Measurements from ENCODE around the gene MEF2D.

Gene MEF2D

GRCh38 chr1:156439777-156440183 is 60.8 kb downstream of the MEF2D start:
- no peak for DNase-seq

DNA sequence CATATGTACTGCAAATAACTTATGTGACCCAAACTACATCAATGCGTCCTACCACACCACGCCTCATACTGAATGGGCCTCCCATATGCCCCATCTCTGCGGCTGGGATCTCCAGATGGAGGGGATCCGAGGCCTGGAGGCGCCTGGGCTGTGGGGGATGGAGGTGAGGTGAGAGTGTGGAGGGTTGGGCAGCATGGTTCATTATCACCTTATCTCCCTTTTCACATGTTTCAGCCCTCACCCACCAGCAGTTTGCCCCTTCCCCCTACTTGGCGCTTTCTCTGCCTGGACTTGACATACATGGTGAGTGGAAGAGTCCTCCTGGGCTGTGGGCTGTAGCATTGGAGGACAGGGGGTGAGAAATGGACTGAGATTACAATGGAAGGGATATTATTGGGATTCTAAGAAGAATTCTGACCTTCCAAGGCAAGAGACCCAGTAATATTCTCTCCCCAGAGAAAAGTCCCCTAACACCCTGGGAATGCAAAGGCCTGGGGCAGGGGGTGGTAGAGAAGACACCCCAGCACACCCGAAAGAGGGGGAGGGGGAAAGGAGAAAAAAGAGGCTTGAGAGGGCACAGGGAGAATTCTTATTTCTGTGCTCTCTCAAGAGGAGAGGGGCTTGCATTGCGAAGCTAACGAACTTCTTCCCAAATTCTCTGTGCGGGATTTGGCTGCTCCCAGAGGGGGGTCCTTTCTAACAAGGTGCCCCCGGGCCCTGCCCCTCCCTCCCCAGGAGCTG is 61.4 kb downstream of the MEF2D start:
- no peak for DNase-seq

DNA sequence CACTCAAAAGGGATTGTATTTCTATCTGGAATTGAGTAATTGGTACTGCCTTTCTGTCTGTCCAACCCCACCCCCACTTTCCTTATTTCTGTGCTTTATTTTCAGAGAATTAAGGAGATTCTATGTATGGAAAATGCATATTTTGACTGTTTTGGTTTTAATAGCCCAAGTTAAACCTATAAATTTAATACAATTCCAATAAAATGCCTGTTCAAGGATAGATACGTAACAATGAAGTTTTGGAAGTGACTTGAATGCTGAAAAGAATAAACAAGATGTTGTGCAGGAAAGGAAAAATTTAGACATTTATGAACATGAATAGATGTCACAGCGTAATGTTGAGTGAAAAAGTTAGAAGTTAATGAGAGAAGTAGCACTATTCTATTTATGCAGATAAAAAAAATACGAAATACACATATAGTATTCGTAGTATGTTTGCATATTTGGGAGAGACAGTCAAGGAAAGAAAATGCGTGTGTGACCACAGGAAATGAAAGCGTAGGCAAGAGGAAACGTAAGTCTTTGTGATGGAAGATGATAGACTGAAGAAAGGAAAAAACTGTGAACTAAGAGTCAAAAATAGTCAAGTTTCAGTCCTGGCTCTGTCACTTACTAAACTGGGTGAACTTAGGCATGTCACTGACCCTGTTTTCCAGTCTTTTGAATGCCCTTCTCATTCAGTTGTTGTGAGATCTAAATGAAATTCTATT is 62.1 kb downstream of the MEF2D start:
- DNase-seq = no peak

DNA sequence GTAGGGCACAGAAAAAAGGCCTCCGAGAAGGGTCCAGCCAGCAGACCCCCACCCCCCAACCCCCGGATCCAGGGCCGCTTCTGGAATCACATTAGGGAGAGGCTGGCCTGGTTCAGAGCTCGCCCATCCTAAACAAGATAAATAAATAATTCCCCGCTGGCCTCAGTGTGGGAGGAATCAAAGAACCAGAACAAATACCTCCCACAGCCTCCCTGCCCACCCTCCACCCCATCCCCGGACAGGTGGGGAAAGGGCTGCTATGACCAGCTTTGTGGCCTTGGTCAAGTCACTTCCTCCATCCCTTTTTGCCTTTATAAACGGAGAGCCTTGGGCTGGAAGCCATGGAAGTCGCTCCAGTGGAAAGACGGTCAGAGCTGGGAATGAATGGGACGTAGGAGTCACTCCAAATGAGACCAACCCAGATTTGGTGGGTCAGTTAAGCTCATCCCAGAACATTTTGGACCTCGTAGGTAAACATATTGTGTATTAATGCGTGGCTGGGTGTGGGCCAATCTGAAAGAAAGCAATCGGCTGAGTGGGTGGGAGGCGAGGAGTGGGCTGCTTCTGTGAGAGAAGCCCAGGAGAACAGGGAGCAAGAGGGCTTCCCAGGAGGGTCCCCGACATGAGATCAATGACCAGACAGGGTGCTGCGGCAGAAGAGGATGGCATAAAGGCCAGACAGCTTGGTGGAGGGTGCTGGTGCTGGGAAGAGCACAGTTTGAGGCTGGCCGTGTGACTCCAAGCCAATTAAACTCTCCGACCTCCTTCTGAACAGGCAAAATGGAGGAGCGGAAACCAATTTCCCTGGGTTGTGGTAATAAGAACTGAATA is 63.3 kb downstream of the MEF2D start:
- no peak for DNase-seq

GRCh38 chr1:156436141-156437036 is 64.2 kb downstream of the MEF2D start:
- DNase-seq = no peak

- DNase-seq = no peak
Measured at GRCh38 chr1:156435545-156436140, 64.9 kb downstream of the MEF2D start.

GRCh38 chr1:156434989-156435544 is 65.5 kb downstream of the MEF2D start:
- DNase-seq = no peak

- DNase-seq = no peak
Measured at GRCh38 chr1:156433602-156434001, 67.0 kb downstream of the MEF2D start.

DNA sequence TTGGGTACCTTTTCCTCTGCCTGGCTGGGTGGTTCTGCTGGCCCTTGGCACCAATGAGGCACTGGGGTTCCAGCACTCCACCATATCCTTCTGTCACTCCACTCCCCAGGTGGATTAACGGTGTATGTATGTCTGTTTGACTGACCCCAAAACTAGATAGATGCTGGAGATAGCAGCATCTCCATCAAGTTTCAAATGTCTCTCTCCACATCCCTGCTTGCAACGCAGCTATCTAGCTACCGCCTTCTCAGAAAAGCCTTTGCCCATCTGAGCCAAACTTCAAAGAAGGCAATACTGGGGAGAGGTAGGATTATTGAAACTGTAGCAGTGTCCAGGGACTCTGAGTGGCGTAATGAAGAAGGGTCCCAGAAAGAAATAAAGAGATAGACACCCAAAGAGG is 67.5 kb downstream of the MEF2D start:
- no peak for DNase-seq

- DNase-seq = no peak
Measured at GRCh38 chr1:156432669-156433018, 67.9 kb downstream of the MEF2D start.

DNA sequence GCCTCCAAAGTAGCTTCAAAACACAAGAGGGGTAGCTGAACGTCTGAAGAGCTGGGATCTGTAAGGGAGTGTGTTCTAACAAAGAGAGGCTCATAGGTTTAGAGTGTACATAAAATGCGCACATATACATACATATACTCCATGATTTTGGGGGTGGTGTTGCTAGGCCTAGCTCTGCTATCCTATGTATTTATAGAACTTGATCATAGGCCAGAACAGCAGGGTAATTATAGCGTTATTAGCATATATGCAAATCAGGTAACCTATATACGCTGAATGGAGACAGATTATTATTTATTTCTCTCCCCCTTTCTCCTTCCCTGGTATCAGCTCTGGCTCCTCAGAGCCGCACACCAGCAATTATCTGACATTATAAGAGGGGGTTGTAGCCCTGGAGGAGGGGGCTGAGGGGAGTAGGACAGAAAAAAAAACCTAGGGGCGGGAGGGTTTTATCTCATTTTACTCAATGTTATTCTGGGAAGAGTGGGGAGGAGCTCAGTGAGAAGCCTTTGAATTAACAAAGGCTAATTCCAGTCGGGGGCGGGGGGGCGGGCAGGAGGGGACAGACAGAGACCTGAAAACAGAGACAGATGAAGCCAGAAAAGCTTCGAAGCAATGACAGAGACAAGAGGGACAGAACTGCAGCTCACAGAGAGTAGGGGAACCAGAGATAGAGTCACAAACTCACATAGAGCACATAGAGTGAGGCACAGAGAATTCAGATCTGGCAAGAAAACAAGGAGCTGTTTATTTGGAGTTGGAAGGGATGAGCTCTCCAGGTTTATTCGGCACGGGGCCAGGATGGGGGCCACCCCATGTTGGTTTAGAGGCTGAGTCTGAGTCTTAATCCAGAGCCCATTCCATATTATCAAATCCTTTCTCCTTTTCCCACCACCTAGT is 68.6 kb downstream of the MEF2D start:
- DNase-seq = no peak

DNA sequence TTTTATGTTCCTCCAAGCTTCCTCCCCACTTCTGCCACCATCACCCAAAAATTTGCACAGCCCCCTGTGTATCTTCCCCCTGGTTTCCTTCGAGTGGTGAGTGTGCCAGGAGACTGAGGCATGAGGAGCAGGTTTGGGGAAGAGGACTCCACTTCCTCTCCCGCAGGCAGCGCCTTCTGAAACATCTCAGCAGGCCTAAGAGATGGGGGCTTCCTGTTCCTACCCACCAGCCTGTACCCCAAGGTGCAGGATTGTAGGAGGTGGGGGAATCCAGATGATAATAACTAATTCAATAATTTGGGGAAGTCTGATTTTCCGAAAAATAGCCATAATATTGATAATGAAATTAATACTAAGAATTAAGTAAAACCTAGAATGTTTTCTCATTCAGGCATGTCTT is 69.2 kb downstream of the MEF2D start:
- no peak for DNase-seq

- DNase-seq = no peak
Measured at GRCh38 chr1:156430866-156431265, 69.7 kb downstream of the MEF2D start.

DNA sequence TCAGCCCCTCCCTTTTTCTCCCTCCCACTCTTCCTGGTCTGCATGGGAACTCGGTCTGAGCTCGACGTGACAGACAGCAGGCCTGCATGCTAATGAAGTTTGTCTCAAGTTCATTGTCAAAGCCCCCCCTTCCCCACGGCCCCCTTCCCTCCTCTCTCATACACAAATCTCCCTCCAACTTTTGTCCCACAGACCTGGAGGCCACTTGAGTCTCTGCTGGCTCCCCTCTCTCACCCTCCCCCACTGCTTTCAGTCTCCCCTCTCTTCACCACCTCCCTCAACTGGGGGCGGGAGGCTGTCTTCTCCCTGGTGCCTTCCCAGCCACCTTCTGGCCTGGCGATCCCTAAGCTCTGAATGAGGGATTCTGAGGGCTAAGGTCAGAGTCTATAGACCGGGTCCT is 70.3 kb downstream of the MEF2D start:
- DNase-seq = no peak

DNA sequence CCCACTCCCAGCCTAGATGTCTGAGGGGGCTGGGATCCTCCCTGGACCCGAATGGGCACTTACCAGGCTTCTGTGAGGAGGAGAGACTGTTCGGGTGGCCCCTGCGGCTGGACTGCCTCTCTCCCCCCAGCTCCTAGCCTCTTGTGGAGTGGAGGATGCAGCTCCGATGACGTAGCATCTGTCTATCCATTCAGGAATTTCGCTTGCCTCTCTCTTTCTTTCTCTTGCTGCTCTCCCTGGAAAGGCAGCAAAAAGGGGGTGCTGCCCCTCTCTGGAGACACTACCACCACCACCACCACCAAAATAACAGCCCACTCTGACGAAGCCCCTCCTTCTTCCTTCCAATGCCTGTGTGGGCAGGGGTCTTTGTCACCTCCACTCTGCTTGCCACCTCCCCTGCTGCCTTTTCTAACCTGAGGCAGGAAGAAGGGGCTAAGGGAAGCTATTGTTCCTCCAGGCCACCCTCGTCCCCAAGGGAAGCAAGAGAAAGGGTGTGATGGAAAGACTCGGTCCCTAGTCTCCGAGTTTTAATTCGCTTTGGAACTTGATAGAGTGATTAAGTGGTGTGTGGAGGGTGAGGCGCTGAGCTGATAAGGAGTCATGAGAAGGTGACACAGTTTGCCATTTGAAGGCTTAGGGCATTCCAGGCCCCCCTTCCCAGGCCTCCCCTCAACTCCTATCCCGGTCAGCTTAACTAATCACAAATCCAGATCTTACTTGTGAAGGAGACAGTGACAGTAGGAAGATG is 71.1 kb downstream of the MEF2D start:
- no peak for DNase-seq

GRCh38 chr1:156428746-156429288 is 71.8 kb downstream of the MEF2D start:
- DNase-seq = no peak

DNA sequence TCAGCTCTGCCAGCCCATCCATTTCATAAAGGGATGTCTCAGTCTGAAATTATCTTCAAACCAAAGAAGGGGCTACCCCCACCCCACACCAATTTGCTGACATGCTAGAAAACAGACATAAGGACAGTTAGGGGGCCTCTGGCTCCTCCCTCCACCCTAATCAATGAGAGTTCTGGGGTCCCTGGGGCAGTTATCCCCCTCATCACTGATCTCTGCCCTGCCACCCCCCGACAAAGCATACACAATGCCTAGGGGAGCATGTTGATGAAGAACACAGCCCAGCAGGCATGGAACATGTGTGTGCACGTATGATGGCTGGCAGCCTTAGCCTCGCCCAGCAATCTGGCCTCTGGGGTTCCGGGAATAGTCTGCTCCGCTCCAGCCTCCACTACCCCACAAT is 72.6 kb downstream of the MEF2D start:
- DNase-seq = no peak

GRCh38 chr1:156425943-156426342 is 74.6 kb downstream of the MEF2D start:
- DNase-seq = no peak

GRCh38 chr1:156424806-156425432 is 75.7 kb downstream of the MEF2D start:
- DNase-seq = no peak
